Activated gamma-delta T cell treated with anti-CD3 and anti-CD28 coated beads, Interleukin-2, amount 50 U/mL, for 16 hours (primary cell): ENCODE results near the gene MLST8.

ENCODE experiments used
- DNase-seq: peaks from one replicate; pipeline ENCODE4 v3.0.0-alpha.2; 2020; ENCODE audit warnings: low read depth

MLST8 gene

GRCh38 chr16:2208772-2209171, 3.5 kb downstream of the MLST8 start:
- no peak for DNase-seq

- no peak for DNase-seq
Measured at GRCh38 chr16:2209258-2210008, 4.2 kb downstream of the MLST8 start.

GRCh38 chr16:2210009-2210332, 4.7 kb downstream of the MLST8 start:
- no peak for DNase-seq

- DNase-seq: no peak
Measured at GRCh38 chr16:2210386-2211365, 5.4 kb downstream of the MLST8 start, which contains the start of gene BRICD5. BRICD5 (minus strand) TSS chr16:2210863; CDS start chr16:2210833, 30 bp downstream.

- no peak for DNase-seq
Measured at GRCh38 chr16:2211923-2212347, 6.7 kb downstream of the MLST8 start.

GRCh38 chr16:2212362-2213324, 7.4 kb downstream of the MLST8 start:
- no peak for DNase-seq

GRCh38 chr16:2213817-2214718, 8.8 kb downstream of the MLST8 start:
- DNase-seq: no peak

GRCh38 chr16:2214719-2214968, 9.4 kb downstream of the MLST8 start, which contains the start of gene PGP:
PGP (minus strand) TSS chr16:2214840; CDS start chr16:2214777, 63 bp downstream.
- DNase-seq: no peak

GRCh38 chr16:2216330-2216729, 11.1 kb downstream of the MLST8 start:
- no peak for DNase-seq

GRCh38 chr16:2223221-2223941, 18.1 kb downstream of the MLST8 start, which contains the start of gene E4F1:
E4F1 (plus strand) TSS chr16:2223591; CDS start chr16:2223614, 23 bp downstream.
- peak; percentile 98 for DNase-seq

- no peak for DNase-seq
Measured at GRCh38 chr16:2223942-2224486, 18.8 kb downstream of the MLST8 start.

- DNase-seq: no peak
Measured at GRCh38 chr16:2226245-2226793, 21.1 kb downstream of the MLST8 start.

GRCh38 chr16:2226918-2227317, 21.7 kb downstream of the MLST8 start:
- DNase-seq: no peak

GRCh38 chr16:2228161-2228824, 23.0 kb downstream of the MLST8 start:
- no peak for DNase-seq

GRCh38 chr16:2229091-2229490, 23.8 kb downstream of the MLST8 start:
- no peak for DNase-seq

GRCh38 chr16:2229632-2230250, 24.5 kb downstream of the MLST8 start:
- DNase-seq: no peak

GRCh38 chr16:2230376-2230775, 25.1 kb downstream of the MLST8 start:
- DNase-seq: no peak
